ENCODE data around the gene NPPB.

NPPB gene

GRCh38 chr1:11831945-11832725 is 26.6 kb downstream of the NPPB start:
- DNase-seq = no peak

DNA sequence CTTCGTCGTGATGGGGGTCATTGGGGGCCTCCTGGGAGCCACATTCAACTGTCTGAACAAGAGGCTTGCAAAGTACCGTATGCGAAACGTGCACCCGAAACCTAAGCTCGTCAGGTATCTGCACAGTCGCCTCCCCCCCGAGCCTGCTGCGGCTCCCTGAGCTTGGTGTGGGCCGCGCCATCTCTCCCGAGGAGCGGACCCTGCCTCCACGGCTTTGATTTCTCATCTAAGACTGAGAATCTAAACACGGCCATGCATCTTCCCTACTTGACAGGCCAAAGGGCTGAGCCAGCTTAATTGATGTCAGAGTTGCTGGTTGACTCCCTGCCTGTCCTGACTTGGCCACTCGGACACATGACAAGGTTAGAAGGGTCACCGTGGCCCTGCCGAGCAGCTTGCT is 30.2 kb downstream of the NPPB start:
- no peak for DNase-seq

GRCh38 chr1:11826946-11827345 is 31.8 kb downstream of the NPPB start:
- no peak for DNase-seq

GRCh38 chr1:11825131-11825530 is 33.6 kb downstream of the NPPB start:
- no peak for DNase-seq

DNA sequence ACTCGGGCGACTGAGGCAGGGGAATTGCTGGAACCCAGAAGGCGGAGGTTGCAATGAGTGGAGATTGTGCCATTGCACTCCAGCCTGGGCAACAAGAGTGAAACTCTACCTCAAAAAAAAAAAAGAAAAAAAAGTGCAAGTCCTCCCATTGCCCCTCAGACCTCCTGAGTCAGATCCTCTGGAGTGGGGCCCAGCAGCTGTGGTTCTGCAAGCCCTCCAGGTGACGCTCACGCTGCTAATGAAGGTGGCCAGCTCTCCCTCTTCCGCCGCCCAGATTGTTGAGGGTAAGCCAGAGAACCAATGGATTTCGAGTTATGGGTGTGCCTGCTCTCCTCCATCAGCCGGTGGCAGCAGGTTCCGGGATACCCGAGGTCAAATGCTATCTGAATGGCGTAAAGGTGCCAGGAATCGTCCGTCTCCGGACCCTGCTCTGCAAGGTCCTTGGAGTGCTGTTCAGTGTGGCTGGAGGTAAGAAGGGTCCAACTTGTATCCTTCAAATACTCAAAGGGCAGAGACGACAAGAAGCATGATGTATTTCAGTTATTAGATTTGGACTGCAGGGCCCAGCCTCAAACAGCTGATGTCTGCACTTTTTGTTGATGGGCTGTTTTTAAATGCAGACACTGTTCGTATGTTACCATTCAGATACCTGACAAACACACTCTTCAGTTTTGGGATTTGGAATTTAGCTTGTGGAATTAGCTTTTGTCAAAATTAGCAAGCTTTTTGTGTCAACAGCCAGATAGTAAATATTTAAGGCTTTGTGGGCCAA is 35.2 kb downstream of the NPPB start:
- no peak for DNase-seq

- no peak for DNase-seq
These were observed 36.7 kb downstream of the NPPB start for GRCh38 chr1:11822091-11822490.

DNA sequence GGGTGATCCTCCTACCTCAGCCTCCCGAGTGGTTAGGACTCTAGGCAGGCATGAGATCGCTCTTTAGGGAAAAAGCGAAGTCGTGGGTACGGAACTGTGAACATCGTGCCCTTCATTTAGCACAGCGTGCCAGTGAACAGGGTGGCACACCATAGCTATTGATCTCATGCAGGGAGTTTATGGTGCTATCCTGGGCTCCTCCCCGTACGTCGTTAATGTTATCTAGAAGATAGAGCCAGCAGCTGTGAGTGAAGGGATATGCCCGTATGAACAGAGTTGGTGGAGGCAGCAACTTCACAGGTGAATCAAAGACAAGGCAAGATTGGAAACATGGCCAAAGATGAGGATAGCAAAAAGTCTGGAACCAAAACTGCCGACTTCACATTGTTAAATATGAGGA is 41.6 kb downstream of the NPPB start:
- no peak for DNase-seq

GRCh38 chr1:11813021-11813420 is 45.7 kb downstream of the NPPB start:
- no peak for DNase-seq
